Karpas-422 (cell line): ENCODE data around the gene OR2M5. TPM values are rescaled to one million over a fixed set of nuclear protein-coding genes. Genes with fewer than 3 reads are reported as not detected.

Source experiments
- DNase-seq: peaks from one replicate; pipeline ENCODE4 v3.0.0-alpha.2; 2015
- H2AFZ ChIP-seq: fragments of 200-600 bp; sonication (generic); 2 replicates; pipeline ENCODE4 v1.6.1; 2014; ENCODE audit warnings: antibody characterized with exemption, low read length, mixed read lengths
- H3K27ac ChIP-seq: fragments of 200-600 bp; sonication (generic); 2 replicates; pipeline ENCODE4 v1.5.1; 2014; ENCODE audit warnings: mild to moderate bottlenecking, low read length, moderate library complexity
- H3K27me3 ChIP-seq: fragments of 200-600 bp; sonication (generic); 2 replicates; pipeline ENCODE4 v1.6.1; 2014; ENCODE audit warnings: low read length, mixed read lengths
- H3K36me3 ChIP-seq: fragments of 200-600 bp; sonication (generic); 2 replicates; pipeline ENCODE4 v1.6.1; 2014; ENCODE audit warnings: low read length, mixed read lengths; ENCODE audit not compliant: insufficient read depth
- H3K4me1 ChIP-seq: fragments of 200-600 bp; sonication (generic); 2 replicates; pipeline ENCODE4 v1.6.1; 2014; ENCODE audit warnings: mild to moderate bottlenecking, low read length, mixed read lengths
- H3K4me2 ChIP-seq: fragments of 200-600 bp; sonication (generic); 2 replicates; pipeline ENCODE4 v1.6.1; 2014; ENCODE audit warnings: low read length, low read depth, mild to moderate bottlenecking; ENCODE audit not compliant: poor library complexity, severe bottlenecking
- H3K4me3 ChIP-seq: fragments of 200-600 bp; sonication (generic); 2 replicates; pipeline ENCODE4 v1.5.1; 2014; ENCODE audit warnings: mild to moderate bottlenecking, antibody characterized with exemption, low read length, mixed read lengths
- H3K79me2 ChIP-seq: fragments of 200-600 bp; sonication (generic); 2 replicates; pipeline ENCODE4 v1.6.1; 2014; ENCODE audit warnings: mild to moderate bottlenecking, low read length, mixed read lengths
- H3K9ac ChIP-seq: fragments of 200-600 bp; sonication (generic); 2 replicates; pipeline ENCODE4 v1.6.0; 2014; ENCODE audit warnings: low read length
- H3K9me2 ChIP-seq: fragments of 200-600 bp; sonication (generic), shearing (Covaris generic); replicated peaks from 2 replicates; pipeline ENCODE4 v1.6.0; 2014; ENCODE audit warnings: mild to moderate bottlenecking, low read length, moderate library complexity; ENCODE audit not compliant: insufficient read depth
- H3K9me3 ChIP-seq: fragments of 300-700, 200-600 bp; sonication (generic); 2 replicates; pipeline ENCODE4 v1.6.1; 2014; ENCODE audit warnings: low read length, mixed read lengths
- H4K20me1 ChIP-seq: fragments of 200-600 bp; sonication (generic); 2 replicates; pipeline ENCODE4 v1.6.1; 2014; ENCODE audit warnings: mild to moderate bottlenecking, antibody characterized with exemption, low read length, low read depth; ENCODE audit not compliant: insufficient read depth
- total RNA-seq: library from RNA; depleted of rRNA; stranded (reverse); fragments of >200 nt; shearing (Covaris generic); gene quantifications from 2 replicates; pipeline ENCODE4 v1.2.3, GENCODE V29; 2014; ENCODE audit warnings: low replicate concordance; rRNA removed

The OR2M5 gene
- total RNA-seq, 1 experiment from 2014 or later, result not detected

DNA sequence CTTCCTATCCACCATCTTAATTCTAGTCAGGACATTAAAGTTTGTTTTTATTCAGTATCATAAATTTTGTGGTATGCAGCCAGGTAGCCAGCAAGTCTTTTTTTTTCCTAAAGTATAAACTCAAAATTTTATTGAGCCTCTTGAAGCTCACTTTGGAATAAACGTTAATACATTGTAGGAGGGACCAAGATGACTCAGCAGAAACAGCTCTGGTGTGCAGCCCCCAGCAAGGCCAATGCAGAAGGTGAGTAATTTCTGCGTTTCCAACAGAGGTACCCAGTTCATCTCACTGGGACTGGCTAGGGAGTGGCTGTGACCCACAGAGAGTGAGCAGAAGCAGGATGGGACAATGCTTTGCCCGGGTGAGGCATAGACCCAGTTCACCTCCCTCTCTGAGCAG is 42.4 kb downstream of the OR2M5 start:
- H3K4me2 ChIP-seq, result no peak overlapping the region

DNA sequence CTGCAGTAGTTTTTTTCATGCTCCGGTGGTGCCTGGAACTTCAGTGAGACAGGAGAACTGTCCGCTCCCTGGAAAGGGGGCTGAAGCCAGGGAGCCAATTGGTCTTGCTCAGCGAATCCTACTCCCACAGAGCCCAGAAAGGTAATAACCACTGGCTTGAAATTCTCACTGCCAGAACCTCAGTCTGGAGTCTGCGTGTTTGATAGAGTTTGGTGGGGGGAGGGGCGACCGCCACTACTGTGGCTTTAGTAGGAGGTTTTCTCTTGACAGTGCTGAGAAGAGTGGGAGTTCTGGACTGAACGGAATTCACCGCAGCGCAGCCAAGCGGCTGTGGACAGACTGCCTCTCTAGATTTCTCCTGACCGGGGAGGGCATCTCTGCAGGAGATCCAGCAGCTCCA is 44.1 kb downstream of the OR2M5 start:
- no peak overlapping the region for H3K27ac ChIP-seq

More for the DNA sequence above, 42.4 kb downstream of the OR2M5 start:
- no peak for DNase-seq
- Histone ChIP-seq H3K36me3 (no peaks in the 10 kb centered on the region), H3K27ac (no peak overlapping the region), H3K4me1 (no peaks in the 10 kb centered on the region), H3K4me3 (no peak overlapping the region), H4K20me1 (no peaks in the 10 kb centered on the region), H3K9ac (no peak overlapping the region), H3K9me3 (no peaks in the 10 kb centered on the region), H2AFZ (no peak overlapping the region), H3K27me3 (no peaks in the 10 kb centered on the region), H3K9me2 (no peaks in the 10 kb centered on the region), H3K79me2 (no peaks in the 10 kb centered on the region)

DNA sequence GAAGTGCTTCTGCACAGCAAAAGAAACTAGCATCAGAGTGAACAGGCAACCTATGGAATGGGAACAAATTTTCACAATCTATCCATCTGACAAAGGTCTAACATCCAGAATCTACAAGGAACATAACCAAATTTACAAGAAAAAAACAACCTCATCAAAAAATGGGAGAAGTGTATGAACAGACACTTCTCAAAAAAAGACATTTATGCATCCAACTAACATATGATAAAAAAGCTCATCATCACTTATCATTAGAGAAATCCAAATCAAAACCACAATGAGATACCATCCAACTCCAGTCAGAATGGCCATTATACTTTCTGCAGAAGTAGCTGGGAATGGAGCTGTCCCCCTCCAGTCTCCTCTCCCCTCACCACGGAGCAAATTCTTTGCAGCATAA is 49.2 kb downstream of the OR2M5 start:
- Histone ChIP-seq H3K36me3 (no peaks in the 10 kb centered on the region), H3K9me2 (no peaks in the 10 kb centered on the region), H3K4me2 (no peak overlapping the region), H3K9me3 (no peaks in the 10 kb centered on the region), H3K4me3 (no peak overlapping the region), H3K27ac (no peak overlapping the region), H3K4me1 (no peaks in the 10 kb centered on the region), H2AFZ (no peak overlapping the region), H3K79me2 (no peaks in the 10 kb centered on the region), H3K9ac (no peak overlapping the region), H3K27me3 (no peaks in the 10 kb centered on the region), H4K20me1 (no peaks in the 10 kb centered on the region)
- DNase-seq, result no peak

More for the DNA sequence above, 44.1 kb downstream of the OR2M5 start:
- H3K9me3 ChIP-seq, result no peaks in the 10 kb centered on the region
- no peaks in the 10 kb centered on the region for H4K20me1 ChIP-seq
- no peak overlapping the region for H3K9ac ChIP-seq
- H3K4me2 ChIP-seq, result no peak overlapping the region
- H3K79me2 ChIP-seq, result no peaks in the 10 kb centered on the region
- H2AFZ ChIP-seq, result no peak overlapping the region
- no peaks in the 10 kb centered on the region for H3K27me3 ChIP-seq
- no peak overlapping the region for H3K4me3 ChIP-seq
- no peak for DNase-seq
- no peaks in the 10 kb centered on the region for H3K9me2 ChIP-seq
- no peaks in the 10 kb centered on the region for H3K36me3 ChIP-seq
- no peaks in the 10 kb centered on the region for H3K4me1 ChIP-seq

Other genes with a start within 250 kb of the OR2M5 start
- not detected in 2 replicates for gene OR2W3, start 249.6 kb upstream of the OR2M5 start, total RNA-seq
- not detected in 2 replicates for gene OR2T8, start 224.9 kb upstream of the OR2M5 start, total RNA-seq
- not detected in 2 replicates for gene OR2AJ1, start 220.3 kb upstream of the OR2M5 start, total RNA-seq
- not detected in 2 replicates for gene OR2L8, start 196.3 kb upstream of the OR2M5 start, total RNA-seq
- 0.22 TPM in 1 of 2 replicates, not detected in the other for gene OR2AK2, start 179.9 kb upstream of the OR2M5 start, total RNA-seq
- gene OR2L5, start 131.5 kb upstream of the OR2M5 start, total RNA-seq, result 0.19 TPM in 1 of 2 replicates, not detected in the other
- 0.07 TPM in 1 of 2 replicates, not detected in the other for gene OR2L2, start 115.1 kb upstream of the OR2M5 start, total RNA-seq
- not detected in 2 replicates for gene OR2L3, start 98.3 kb upstream of the OR2M5 start, total RNA-seq
- gene OR2L13, start 50.0 kb upstream of the OR2M5 start, total RNA-seq, result not detected in 2 replicates
- not detected in 2 replicates for gene OR2M2, start 29.7 kb downstream of the OR2M5 start, total RNA-seq
- gene OR2M3, start 52.1 kb downstream of the OR2M5 start, total RNA-seq, result not detected in 2 replicates
- gene OR2M4, start 86.3 kb downstream of the OR2M5 start, total RNA-seq, result not detected in 2 replicates
- not detected in 2 replicates for gene OR2T33, start 132.8 kb downstream of the OR2M5 start, total RNA-seq
- not detected in 2 replicates for gene OR2T12, start 158.3 kb downstream of the OR2M5 start, total RNA-seq
- not detected in 2 replicates for gene OR2M7, start 179.4 kb downstream of the OR2M5 start, total RNA-seq
- not detected in 2 replicates for gene OR14C36, start 203.6 kb downstream of the OR2M5 start, total RNA-seq
- gene OR2T4, start 216.5 kb downstream of the OR2M5 start, total RNA-seq, result not detected in 2 replicates
- not detected in 2 replicates for gene OR2T6, start 230.6 kb downstream of the OR2M5 start, total RNA-seq